HCT116 (cell line): Measurements from ENCODE around the gene GOLGA6L7. TPM values are rescaled to one million over a fixed set of nuclear protein-coding genes. Genes with fewer than 3 reads are reported as not detected.

ENCODE experiments used
- ATAC-seq: fragments of 200-7000 bp; cut with Tn5 transposase; 2 replicates; pipeline ENCODE4 v1.9.1; 2020; ENCODE audit warnings: mild to moderate bottlenecking, moderate library complexity
- BruUV-seq: library from RNA; stranded (reverse); fragments of 400-500 nt; replicated peaks from 2 replicates; lab custom pipeline; 2021; lab: Mats Ljungman, UMichigan
- CTCF ChIA-PET: fragments of 300-600 bp; sonication (Branson Sonifier 250); formaldehyde crosslinking; loops from one replicate; lab custom pipeline; 2021; ENCODE audit warnings: antibody characterized with exemption; lab: Charles Lee
- POLR2A ChIA-PET: fragments of 300-600, 350-600 bp; sonication (Branson Sonifier 250); formaldehyde crosslinking; loops from one replicate; lab custom pipeline; 2021; ENCODE audit warnings: antibody characterized with exemption; lab: Charles Lee
- RAD21 ChIA-PET, 2 experiments: fragments of 300-600 bp; sonication (Branson Sonifier 250); formaldehyde crosslinking; loops; one replicate each; lab custom pipeline; 2023; ENCODE audit warnings: low total read pairs in 2 of 2; ENCODE audit not compliant: uncharacterized antibody in 2 of 2, unreplicated experiment in 2 of 2, low non-redundant PET in 1 of 2; lab: Charles Lee
- DNase-seq: peaks from one replicate; pipeline ENCODE4 v3.0.0-alpha.2; 2010; ENCODE audit warnings: low read depth, low spot score
- H2AFZ ChIP-seq: fragments of 200-600 bp; shearing (Covaris generic), sonication (generic); 2 replicates; pipeline ENCODE4 v1.6.1; 2017; ENCODE audit warnings: low read depth, mixed run types, mixed read lengths, antibody characterized with exemption, low read length; ENCODE audit not compliant: poor library complexity, severe bottlenecking
- H3K27ac ChIP-seq: 2 replicates; pipeline ENCODE4 v1.5.1; 2012; ENCODE audit warnings: low read depth, low read length
- H3K27me3 ChIP-seq: fragments of 200-600 bp; sonication (generic); 2 replicates; pipeline ENCODE4 v1.6.1; 2016; ENCODE audit warnings: mixed run types, low read length, mixed read lengths; ENCODE audit not compliant: insufficient read depth
- H3K36me3 ChIP-seq, 2 experiments: fragments of 200-500 bp in 1 of 2; fragments of 200-600 bp in 1 of 2; sonication (Bioruptor generic) in 1 of 2; sonication (generic) in 1 of 2; 2 replicates each; pipeline versions ENCODE4 v1.5.1 to v1.6.1; 2014 to 2016; ENCODE audit warnings: low read length in 2 of 2, inconsistent platforms in 1 of 2, mixed read lengths in 1 of 2, mixed run types in 1 of 2; ENCODE audit not compliant: insufficient read depth in 2 of 2, control insufficient read depth in 1 of 2
- H3K4me1 ChIP-seq, 2 experiments: fragments of 200-600 bp in 1 of 2; sonication (generic) in 1 of 2; 2 replicates each; pipeline versions ENCODE4 v1.5.1 to v1.6.1; 2012 to 2017; ENCODE audit warnings: low read length in 2 of 2, inconsistent platforms in 1 of 2, mild to moderate bottlenecking in 1 of 2, mixed read lengths in 1 of 2, mixed run types in 1 of 2, moderate library complexity in 1 of 2; ENCODE audit not compliant: insufficient read depth in 2 of 2, control insufficient read depth in 1 of 2
- H3K4me2 ChIP-seq: fragments of 200-600 bp; sonication (generic); 2 replicates; pipeline ENCODE4 v1.6.1; 2017; ENCODE audit warnings: mixed run types, low read length, mixed read lengths
- H3K4me3 ChIP-seq, 2 experiments: fragments of 200-600 bp in 1 of 2; sonication (generic) in 1 of 2; replicated peaks in 1 of 2; 2 replicates each; pipeline ENCODE4 v1.5.1; 2011 to 2016; ENCODE audit warnings: low read length in 2 of 2, control low read depth in 1 of 2, low read depth in 1 of 2, mild to moderate bottlenecking in 1 of 2, mixed read lengths in 1 of 2, mixed run types in 1 of 2
- H3K79me2 ChIP-seq: fragments of 200-600 bp; sonication (generic); 2 replicates; pipeline ENCODE4 v1.6.1; 2017; ENCODE audit warnings: mild to moderate bottlenecking, mixed run types, low read length, moderate library complexity, mixed read lengths; ENCODE audit not compliant: insufficient read depth
- H3K9ac ChIP-seq: fragments of 200-600 bp; sonication (generic); 2 replicates; pipeline ENCODE4 v1.6.1; 2016; ENCODE audit warnings: low read length, mixed read lengths
- H3K9me2 ChIP-seq: fragments of 200-600 bp; sonication (generic), shearing (Covaris generic); 2 replicates; pipeline ENCODE4 v1.6.1; 2017; ENCODE audit warnings: mixed run types, mild to moderate bottlenecking, moderate library complexity; ENCODE audit not compliant: insufficient read depth
- H3K9me3 ChIP-seq, 2 experiments: fragments of 200-500 bp in 1 of 2; fragments of 200-600 bp in 1 of 2; sonication (Bioruptor generic) in 1 of 2; sonication (generic) in 1 of 2; 2 replicates each; pipeline ENCODE4 v1.6.1; 2014 to 2017; ENCODE audit warnings: low read length in 2 of 2, mixed read lengths in 2 of 2, inconsistent platforms in 1 of 2, low read depth in 1 of 2, mild to moderate bottlenecking in 1 of 2, mixed run types in 1 of 2, moderate library complexity in 1 of 2; ENCODE audit not compliant: control insufficient read depth in 1 of 2, insufficient read depth in 1 of 2
- H4K20me1 ChIP-seq: fragments of 200-600 bp; sonication (generic), shearing (Covaris generic); 2 replicates; pipeline ENCODE4 v1.6.1; 2017; ENCODE audit warnings: mixed run types, mild to moderate bottlenecking, moderate library complexity; ENCODE audit not compliant: insufficient read depth
- ATF3 ChIP-seq: IDR thresholded peaks from 2 replicates; pipeline ENCODE4 v1.6.1; 2012
- CEBPB ChIP-seq: IDR thresholded peaks from 2 replicates; pipeline ENCODE4 v1.6.1; 2012; ENCODE audit warnings: low read depth
- CTCF ChIP-seq, 3 experiments: fragments of 200-600 bp in 1 of 3; sonication (generic) in 1 of 3; IDR thresholded peaks in 2 of 3; conservative IDR thresholded peaks in 1 of 3; 2 replicates each; pipeline ENCODE4 v1.5.1; 2012 to 2017; ENCODE audit warnings: low read depth in 2 of 3, low read length in 2 of 3, antibody characterized with exemption in 1 of 3, borderline replicate concordance in 1 of 3, control low read depth in 1 of 3, mild to moderate bottlenecking in 1 of 3, mixed read lengths in 1 of 3, mixed run types in 1 of 3, moderate library complexity in 1 of 3; ENCODE audit not compliant: insufficient read depth in 1 of 3
- EGR1 ChIP-seq: IDR thresholded peaks from 2 replicates; pipeline ENCODE4 v1.6.1; 2012; ENCODE audit warnings: low read depth
- ELF1 ChIP-seq: IDR thresholded peaks from 2 replicates; pipeline ENCODE4 v1.6.1; 2012; ENCODE audit warnings: low read depth, borderline replicate concordance
- EZH2 ChIP-seq: fragments of 200-600 bp; sonication (generic); IDR thresholded peaks from 2 replicates; pipeline ENCODE4 v1.6.1; 2017; ENCODE audit warnings: antibody characterized with exemption, mixed run types
- EZH2phosphoT487 ChIP-seq: fragments of 200-600 bp; IDR thresholded peaks from 2 replicates; pipeline ENCODE4 v1.6.1; 2018; ENCODE audit warnings: antibody characterized with exemption, borderline replicate concordance
- FOSL1 ChIP-seq: IDR thresholded peaks from 2 replicates; pipeline ENCODE4 v1.6.1; 2012; ENCODE audit warnings: low read depth
- JUND ChIP-seq: IDR thresholded peaks from 2 replicates; pipeline ENCODE4 v1.6.1; 2012
- POLR2A ChIP-seq: IDR thresholded peaks from 2 replicates; pipeline ENCODE4 v1.7.0; 2011; ENCODE audit warnings: borderline replicate concordance; ENCODE audit not compliant: insufficient read depth, insufficient read length; ENCODE audit errors: extremely low read depth
- REST ChIP-seq: IDR thresholded peaks from 2 replicates; pipeline ENCODE4 v1.6.1; 2012; ENCODE audit warnings: low read depth
- SP1 ChIP-seq: IDR thresholded peaks from 2 replicates; pipeline ENCODE4 v1.6.1; 2012; ENCODE audit warnings: low read depth
- YY1 ChIP-seq: IDR thresholded peaks from 2 replicates; pipeline ENCODE4 v1.6.1; 2011; ENCODE audit warnings: low read length, low read depth, moderate library complexity, mild to moderate bottlenecking; ENCODE audit not compliant: insufficient replicate concordance; ENCODE audit errors: extremely low read depth
- ZBTB33 ChIP-seq: IDR thresholded peaks from 2 replicates; pipeline ENCODE4 v1.6.1; 2011; ENCODE audit warnings: mild to moderate bottlenecking, low read length, moderate library complexity; ENCODE audit not compliant: insufficient replicate concordance; ENCODE audit errors: extremely low read depth
- ZFX ChIP-seq: fragments of 450-650 bp; IDR thresholded peaks from 2 replicates; pipeline ENCODE4 v1.6.1; 2017
- ZNF274 ChIP-seq: fragments of 200-500 bp; sonication (Bioruptor generic); IDR thresholded peaks from 2 replicates; pipeline ENCODE4 v1.6.1; 2014; ENCODE audit warnings: mild to moderate bottlenecking, low read depth, low read length, inconsistent platforms
- intact Hi-C: fragments of 100-400 bp; cut with micrococcal nuclease; formaldehyde crosslinking; loops from 2 replicates; pipeline ENCODE4 v1.10.0; 2022
- total RNA-seq: library from RNA; stranded (reverse); gene quantifications from one replicate; pipeline ENCODE4 v1.2.1, GENCODE V29; 2021; ENCODE audit not compliant: unreplicated experiment

The GOLGA6L7 gene
- total RNA-seq, 1 experiment from 2014 or later: not detected

GRCh38 chr15:28895566-28895965 is 47.1 kb upstream of the GOLGA6L7 start:
- ChIA-PET CTCF (no interaction called here), POLR2A (no interaction called here), RAD21 (no interaction called here)
- no TSS peak for BruUV-seq
- intact Hi-C loops: no loop called here
- TF ChIP-seq EZH2 (no peak), EZH2phosphoT487 (no peak), ZNF274 (no peak), ELF1 (no peak), FOSL1 (no peak), ZBTB33 (no peak), CEBPB (no peak), ATF3 (no peak), POLR2A (no peak), CTCF (IDR thresholded peaks at IDR 0.05 in 2 of 3, conservative IDR thresholded peaks at IDR 0.05 in 1 of 3; ENCODE audit: borderline replicate concordance in 1 of 3, insufficient read depth in 1 of 3, low read depth in 2 of 3, low read length in 2 of 3) (no peak), SP1 (no peak), ZFX (no peak), JUND (no peak), REST (no peak), EGR1 (no peak), YY1 (no peak)
- Histone ChIP-seq H3K9me2 (no peaks in the 10 kb centered on the region), H3K4me1 (peaks cover 2 to 7% of the 10 kb centered on the region in 2 experiments; a peak in 3 of 4 replicates), H4K20me1 (no peaks in the 10 kb centered on the region), H3K27ac (no peak overlapping the region), H3K27me3 (no peaks in the 10 kb centered on the region), H3K9me3 (no peaks in the 10 kb centered on the region), H2AFZ (no peak overlapping the region), H3K4me2 (no peak overlapping the region), H3K4me3 (no peak overlapping the region), H3K36me3 (no peaks in the 10 kb centered on the region), H3K79me2 (no peaks in the 10 kb centered on the region), H3K9ac (no peak overlapping the region)
- no peak for DNase-seq
- no peak for ATAC-seq
